Vagina (tissue), 2 donors: ENCODE results near the gene RNF144B. TPM values are rescaled to one million over a fixed set of nuclear protein-coding genes. Genes with fewer than 3 reads are reported as not detected.
"Not testable (repeated sequence)": the region's sequence is repeated elsewhere in the genome, so short reads cannot be mapped to it uniquely, and the experiment has no call there.

Experiments
- DNase-seq, 2 donors: peaks; one replicate each; pipeline ENCODE4 v3.0.0-alpha.2; 2017; ENCODE audit errors: extremely low spot score in 2 of 2
- H3K27ac ChIP-seq: fragments of 200-600 bp; sonication (generic); one replicate; pipeline ENCODE4 v1.5.1; 2019
- H3K27me3 ChIP-seq: fragments of 200-600 bp; sonication (generic); one replicate; pipeline ENCODE4 v1.5.1; 2019
- H3K36me3 ChIP-seq, 2 donors: fragments of 200-600 bp; sonication (generic); one replicate each; pipeline ENCODE4 v1.5.1; 2017 to 2019
- H3K4me1 ChIP-seq: fragments of 200-600 bp; sonication (generic); one replicate; pipeline ENCODE4 v1.5.1; 2019
- H3K4me3 ChIP-seq, 2 donors: fragments of 200-600 bp; sonication (generic); 1 replicate in 1 of 2; 2 replicates in 1 of 2; pipeline ENCODE4 v1.5.1; 2016 to 2019
- H3K9me3 ChIP-seq: fragments of 200-600 bp; sonication (generic); one replicate; pipeline ENCODE4 v1.5.1; 2019
- CTCF ChIP-seq, 3 experiments: fragments of 450-650 bp in 2 of 3; fragments of 200-600 bp in 1 of 3; sonication (generic) in 1 of 3; IDR thresholded peaks; one replicate each; pipeline ENCODE4 v1.5.1; 2017 to 2019; ENCODE audit warnings: antibody characterized with exemption in 3 of 3, mild to moderate bottlenecking in 2 of 3, moderate library complexity in 2 of 3
- POLR2A ChIP-seq, 2 donors: fragments of 450-650 bp; IDR thresholded peaks; one replicate each; pipeline ENCODE4 v1.6.1; 2017; ENCODE audit warnings: antibody characterized with exemption in 2 of 2, mild to moderate bottlenecking in 2 of 2, moderate library complexity in 2 of 2
- POLR2AphosphoS5 ChIP-seq, 2 donors: sonication (generic); formaldehyde crosslinking; IDR thresholded peaks; one replicate each; pipeline ENCODE4 v1.9.0; 2017; ENCODE audit warnings: antibody characterized with exemption in 2 of 2, mild to moderate bottlenecking in 2 of 2, low read depth in 1 of 2; ENCODE audit not compliant: insufficient read depth in 1 of 2
- intact Hi-C: fragments of 100-400 bp; cut with DNase I; formaldehyde crosslinking; loops from one replicate; pipeline ENCODE4 v1.15.1; 2023
- total RNA-seq: library from RNA; depleted of rRNA; stranded (reverse); fragments of >200 nt; gene quantifications from one replicate; pipeline ENCODE4 v1.2.3, GENCODE V29; 2016

Gene RNF144B
- total RNA-seq, 1 donor from 2014 or later = 6.9 TPM

GRCh38 chr6:18447552-18447951 is 60.4 kb downstream of the RNF144B start:
- Histone ChIP-seq H3K4me3 (no peak overlapping the region), H3K27me3 (no peaks in the 10 kb centered on the region), H3K36me3 (no peaks in the 10 kb centered on the region), H3K27ac (no peak overlapping the region), H3K9me3 (no peaks in the 10 kb centered on the region), H3K4me1 (no peaks in the 10 kb centered on the region)
- intact Hi-C loops = no loop called here
- no peak for DNase-seq
- no peak for TF ChIP-seq POLR2AphosphoS5 (IDR thresholded peaks at IDR 0.05; ENCODE audit: insufficient read depth in 1 of 2, low read depth in 1 of 2)
- no peak for TF ChIP-seq CTCF (IDR thresholded peaks at IDR 0.05)
- no peak for TF ChIP-seq POLR2A (IDR thresholded peaks at IDR 0.05)

GRCh38 chr6:18451756-18452155 is 64.6 kb downstream of the RNF144B start:
- intact Hi-C loops = no loop called here
- H3K27ac ChIP-seq = no peak overlapping the region
- no peaks in the 10 kb centered on the region for H3K9me3 ChIP-seq
- no peaks in the 10 kb centered on the region for H3K4me1 ChIP-seq
- no peak for DNase-seq
- TF ChIP-seq POLR2AphosphoS5 (IDR thresholded peaks at IDR 0.05; ENCODE audit: insufficient read depth in 1 of 2, low read depth in 1 of 2) (no peak), POLR2A (IDR thresholded peaks at IDR 0.05) (no peak), CTCF (IDR thresholded peaks at IDR 0.05) (no peak)
- H3K27me3 ChIP-seq = no peaks in the 10 kb centered on the region
- no peak overlapping the region for H3K4me3 ChIP-seq
- no peaks in the 10 kb centered on the region for H3K36me3 ChIP-seq

- Histone ChIP-seq H3K27me3 (no peaks in the 10 kb centered on the region), H3K9me3 (no peaks in the 10 kb centered on the region), H3K4me1 (no peaks in the 10 kb centered on the region), H3K27ac (no peak overlapping the region), H3K36me3 (no peaks in the 10 kb centered on the region), H3K4me3 (no peak overlapping the region)
- intact Hi-C loops = no loop called here
- no peak for DNase-seq
- TF ChIP-seq POLR2A (IDR thresholded peaks at IDR 0.05) = no peak
Measured at GRCh38 chr6:18454446-18454845, 67.3 kb downstream of the RNF144B start.

GRCh38 chr6:18457065-18457737 is 70.1 kb downstream of the RNF144B start:
- Histone ChIP-seq H3K27ac (no peak overlapping the region), H3K36me3 (no peaks in the 10 kb centered on the region), H3K27me3 (no peaks in the 10 kb centered on the region), H3K9me3 (no peaks in the 10 kb centered on the region), H3K4me3 (no peak overlapping the region), H3K4me1 (no peaks in the 10 kb centered on the region)
- no peak for DNase-seq
- intact Hi-C loops = no loop called here
- TF ChIP-seq POLR2AphosphoS5 (IDR thresholded peaks at IDR 0.05; ENCODE audit: insufficient read depth in 1 of 2, low read depth in 1 of 2) (no peak), POLR2A (IDR thresholded peaks at IDR 0.05) (no peak), CTCF (IDR thresholded peaks at IDR 0.05) (no peak)

- H3K27ac ChIP-seq, DNase-seq, intact Hi-C loops: not testable (repeated sequence)
Measured at GRCh38 chr6:18458086-18458485, 70.9 kb downstream of the RNF144B start.

GRCh38 chr6:18463429-18463828 is 76.3 kb downstream of the RNF144B start:
- Histone ChIP-seq H3K27ac (no peak overlapping the region), H3K27me3 (no peaks in the 10 kb centered on the region), H3K36me3 (peaks cover 0 to 15% of the 10 kb centered on the region in 2 donors), H3K4me3 (no peak overlapping the region), H3K9me3 (no peaks in the 10 kb centered on the region), H3K4me1 (no peaks in the 10 kb centered on the region)
- intact Hi-C loops = no loop called here
- no peak for DNase-seq
- no peak for TF ChIP-seq CTCF (IDR thresholded peaks at IDR 0.05)

More at GRCh38 chr6:18458086-18458485, 70.9 kb downstream of the RNF144B start:
- H3K4me3 ChIP-seq, H3K27me3 ChIP-seq, H3K9me3 ChIP-seq, H3K36me3 ChIP-seq, H3K4me1 ChIP-seq: not testable (repeated sequence)
